H1 (cell line): Measurements from ENCODE around the gene ADGRL2. TPM values are rescaled to one million over a fixed set of nuclear protein-coding genes. Genes with fewer than 3 reads are reported as not detected.

Source experiments
- ATF2 ChIP-seq: IDR thresholded peaks from 2 replicates; pipeline ENCODE4 v1.6.1; 2012; ENCODE audit warnings: low read length, inconsistent platforms
- BCL11A ChIP-seq, 2 experiments: IDR thresholded peaks; one replicate each; pipeline ENCODE4 v1.6.1; 2011; ENCODE audit warnings: low read depth in 2 of 2, low read length in 2 of 2, mild to moderate bottlenecking in 2 of 2
- CHD2 ChIP-seq: IDR thresholded peaks from 2 replicates; pipeline ENCODE4 v1.6.1; 2012; ENCODE audit warnings: low read length, improper control_type of control experiment
- EGR1 ChIP-seq: IDR thresholded peaks from 2 replicates; pipeline ENCODE4 v1.6.1; 2011; ENCODE audit warnings: low read depth, low read length, borderline replicate concordance
- SRF ChIP-seq: IDR thresholded peaks from 2 replicates; pipeline ENCODE4 v1.6.1; 2011; ENCODE audit warnings: mild to moderate bottlenecking, low read depth, low read length, moderate library complexity
- polyA plus RNA-seq, 7 experiments: library from polyadenylated mRNA; depleted of rRNA in 3 of 7; stranded (reverse) in 5 of 7; unstranded in 2 of 7; fragments of >200 nt in 5 of 7; fragments of 200-250 nt in 2 of 7; gene quantifications; 1 replicate in 5 of 7; 2 replicates in 1 of 7; 4 replicates in 1 of 7; pipeline versions ENCODE4 v1.2.1 to v1.2.3, GENCODE V29; 2011 to 2013; ENCODE audit warnings: missing spikeins in 2 of 7, mixed read lengths in 2 of 7
- total RNA-seq: library from RNA; stranded (reverse); fragmentation: NEBNext Ultra II Directional; extraction: Animal tissue kit (Norgen Biotek cat#: 25700); gene quantifications from 2 replicates; pipeline ENCODE4 v1.2.1, GENCODE V29; 2021

Gene ADGRL2
- total and polyA plus RNA-seq, 2 of the 8 experiments (the other 6 are each of a cell fraction or from before 2014, with no cell fraction given): 113 to 124 TPM

DNA sequence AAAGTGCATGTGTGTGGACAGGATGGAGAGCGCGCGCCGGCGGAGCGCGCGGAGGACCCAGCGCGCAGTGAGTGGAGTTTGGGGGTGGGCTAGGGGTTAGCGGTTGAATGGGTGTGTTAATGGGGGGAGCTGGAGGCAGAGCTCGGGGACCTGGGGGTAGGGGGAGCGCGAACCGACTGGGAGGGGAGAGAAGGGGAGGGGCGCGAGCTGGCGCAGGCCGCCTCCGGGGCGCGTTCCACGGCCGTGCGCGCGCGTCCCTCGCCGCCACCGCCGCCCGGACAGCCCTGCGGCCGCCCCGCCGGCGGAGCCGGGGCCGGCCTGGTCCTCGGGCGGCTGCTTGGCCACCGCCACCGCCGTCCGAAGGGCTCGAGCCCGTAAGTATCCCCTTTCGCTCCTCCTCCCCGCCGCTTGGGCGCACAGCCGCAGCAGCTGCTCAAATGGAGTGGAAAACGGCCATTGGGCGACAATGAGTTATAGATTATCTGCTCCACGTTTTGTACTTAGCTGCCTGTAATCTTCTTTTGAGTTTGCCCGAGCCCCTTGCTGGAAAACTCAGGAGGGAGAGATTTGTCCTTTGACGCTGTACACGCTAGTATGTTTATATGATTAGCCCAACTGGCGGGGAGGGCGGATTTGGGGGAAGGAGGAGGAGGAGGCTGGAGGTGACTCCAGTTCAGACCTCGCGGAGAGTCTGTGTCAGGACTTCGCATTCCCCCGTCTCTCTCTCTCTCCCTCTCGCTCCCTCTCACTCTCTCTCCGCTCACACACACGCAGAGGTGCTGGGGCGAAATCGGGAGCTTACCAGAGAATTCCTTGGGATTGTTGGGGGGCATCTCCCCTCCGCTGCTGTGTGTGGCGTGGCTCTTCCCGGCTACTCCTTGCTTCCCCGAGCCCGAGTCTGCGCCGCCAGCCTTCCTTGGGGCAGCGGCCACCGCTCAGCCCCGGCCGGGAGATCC lies at the start of gene ADGRL2 (continued):
- no peak for TF ChIP-seq ATF2
- TF ChIP-seq SRF: no peak
- TF ChIP-seq CHD2: peak; percentile 33; the same call in 1 of the 2 replicates
- TF ChIP-seq BCL11A (IDR thresholded peaks at IDR 0.05; ENCODE audit: low read depth in 2 of 2, low read length in 2 of 2): no peak
- TF ChIP-seq EGR1: peak; percentile 94
